COLO668 (cell line): Measurements from ENCODE around the gene GALNT14.

Experiments
- DNase-seq: peaks from one replicate; lab custom pipeline; 2025; ENCODE audit not compliant: unreplicated experiment; lab: John Stamatoyannopoulos, UW

The GALNT14 gene

DNA sequence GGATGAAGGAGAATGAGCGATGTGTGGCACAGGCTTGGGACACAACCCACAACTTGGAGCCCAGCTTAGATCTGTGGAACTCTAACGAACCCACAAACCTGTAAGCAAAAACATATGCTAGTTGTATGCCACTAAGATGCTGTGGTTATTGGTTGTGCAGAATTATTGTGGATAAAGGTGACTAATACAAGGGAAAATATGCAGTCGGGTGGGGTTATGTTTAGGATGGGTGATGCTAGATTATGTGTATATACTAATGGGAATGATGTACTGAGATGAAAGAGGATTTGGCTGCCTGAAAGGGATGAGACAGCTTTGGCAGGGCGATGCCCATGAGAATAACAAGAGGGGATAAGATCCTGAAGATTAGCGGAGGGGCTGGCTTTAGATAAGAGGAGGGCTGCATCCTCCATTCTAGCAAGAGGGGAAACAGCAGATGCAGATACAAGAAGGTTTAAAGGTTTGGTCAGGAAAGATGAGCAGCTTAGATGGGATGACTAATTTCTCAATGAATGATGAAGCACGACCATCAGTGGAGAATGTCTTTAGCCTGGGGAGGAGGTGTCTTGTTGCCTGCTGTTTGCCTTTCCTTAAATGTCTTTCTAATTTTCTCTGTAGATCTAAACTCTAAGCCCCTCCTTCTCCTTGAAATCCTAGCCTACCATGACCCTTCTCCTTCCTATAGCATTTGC lies 49.6 kb downstream of the GALNT14 start:
- DNase-seq: no peak

DNA sequence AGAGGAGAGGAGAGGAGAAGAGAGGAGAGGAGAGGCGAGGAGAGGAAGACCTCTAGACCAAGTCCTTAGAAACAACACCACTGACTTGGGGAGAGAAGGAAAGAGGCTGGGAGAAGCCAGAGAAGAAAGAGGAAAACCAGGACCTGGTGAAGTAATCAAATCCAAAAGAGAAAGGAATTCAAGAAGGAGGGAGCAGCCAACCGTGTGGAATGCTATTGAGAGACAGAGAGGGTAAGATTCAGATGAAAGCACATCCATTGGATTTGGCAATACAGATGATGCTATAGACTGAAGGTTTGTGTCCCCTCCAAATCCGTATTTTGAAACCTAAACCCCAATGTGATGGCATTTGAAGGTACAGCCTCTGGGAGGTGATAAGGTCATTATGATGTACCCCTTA lies 50.7 kb downstream of the GALNT14 start:
- DNase-seq: no peak

DNA sequence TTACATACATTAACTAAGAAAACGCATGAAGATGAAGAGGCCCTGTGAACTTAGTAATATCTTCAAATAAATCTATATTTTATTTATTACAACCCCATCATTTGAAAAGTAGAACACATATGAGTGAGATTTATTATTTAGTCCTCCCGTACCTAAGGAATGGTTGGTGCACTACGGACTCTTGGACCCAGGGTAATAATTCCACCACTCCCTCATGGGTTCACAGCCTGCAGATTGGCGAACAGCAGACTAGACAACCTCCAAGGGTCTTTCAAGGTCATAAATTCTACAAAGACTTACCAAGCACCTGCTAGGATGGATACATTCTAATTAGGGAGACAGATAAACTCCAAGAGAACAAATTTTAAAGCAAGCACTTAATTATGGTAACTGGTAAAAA lies 51.6 kb downstream of the GALNT14 start:
- no peak for DNase-seq

DNA sequence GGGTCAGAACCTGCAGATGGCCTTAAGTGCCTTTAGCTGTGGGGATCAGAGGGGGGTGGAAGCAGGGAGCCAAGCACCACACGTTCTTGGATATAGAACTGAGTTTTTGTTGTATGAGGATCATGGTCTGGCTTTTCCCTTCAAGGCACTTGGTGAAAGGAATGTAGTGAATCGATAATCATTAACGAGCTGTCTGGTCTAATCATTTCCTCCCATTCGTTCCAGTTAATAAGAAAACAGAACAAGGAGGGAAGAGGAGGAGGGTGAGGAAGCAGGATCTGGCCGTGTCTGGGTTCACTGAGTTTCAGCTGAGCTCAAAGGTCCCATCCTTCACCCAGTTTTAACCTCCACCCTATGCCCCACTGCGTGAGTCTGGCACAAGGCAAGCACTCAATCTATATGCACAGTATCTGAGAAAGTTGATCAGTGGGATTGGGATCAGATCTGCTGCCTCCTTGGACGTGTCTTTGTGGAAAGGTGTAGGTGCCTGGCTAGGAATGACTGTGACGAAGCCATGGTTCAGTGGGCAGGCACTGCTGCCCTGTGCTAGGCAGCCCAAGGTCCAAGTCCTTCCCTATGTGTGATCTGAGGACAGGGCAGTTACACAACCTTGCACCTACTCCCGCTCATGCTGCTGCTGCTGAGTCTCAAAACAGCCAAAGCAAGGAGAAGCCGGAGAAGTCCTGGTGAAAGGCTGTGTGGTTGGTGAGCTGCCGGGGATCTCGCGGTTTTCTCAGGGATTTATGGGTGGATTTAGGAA lies 54.8 kb downstream of the GALNT14 start:
- DNase-seq: no peak

DNA sequence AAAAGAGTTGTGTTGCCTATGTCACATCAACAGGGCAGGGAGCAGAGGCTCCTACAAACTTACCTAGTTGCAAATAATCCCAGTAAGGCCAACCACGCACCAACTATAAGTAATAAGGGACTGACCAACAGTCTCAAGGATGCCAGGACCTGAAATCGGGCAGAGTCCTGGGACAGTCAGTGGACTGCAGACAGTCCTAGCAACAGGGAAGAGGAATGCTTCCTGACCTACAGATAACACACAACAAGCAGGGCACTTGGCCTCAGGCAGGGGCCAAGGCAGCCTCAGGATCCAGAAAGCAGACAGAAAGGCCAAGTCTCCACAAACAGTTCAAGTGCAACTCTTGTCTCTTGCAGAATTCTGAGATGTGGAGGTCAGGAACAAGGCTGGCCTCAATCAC lies 56.2 kb downstream of the GALNT14 start:
- DNase-seq: no peak

DNA sequence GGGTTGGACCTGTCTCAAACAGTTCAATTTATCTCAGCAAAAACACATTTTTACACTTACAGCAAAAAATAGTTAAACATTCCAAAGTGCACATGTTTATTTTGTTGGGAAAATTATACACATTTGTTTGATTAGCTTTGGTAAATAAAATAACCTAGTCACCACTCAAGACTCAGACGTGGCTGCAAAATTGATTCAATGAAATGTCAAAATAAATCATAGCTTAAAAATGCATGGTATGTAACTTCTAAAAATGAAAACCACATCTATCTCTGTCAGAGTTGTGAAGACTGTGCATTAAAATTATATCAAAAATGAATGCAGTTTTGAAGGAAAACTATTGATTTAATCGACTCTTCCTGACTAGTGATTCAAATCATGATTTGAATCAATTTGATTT lies 56.7 kb downstream of the GALNT14 start:
- DNase-seq: no peak

DNA sequence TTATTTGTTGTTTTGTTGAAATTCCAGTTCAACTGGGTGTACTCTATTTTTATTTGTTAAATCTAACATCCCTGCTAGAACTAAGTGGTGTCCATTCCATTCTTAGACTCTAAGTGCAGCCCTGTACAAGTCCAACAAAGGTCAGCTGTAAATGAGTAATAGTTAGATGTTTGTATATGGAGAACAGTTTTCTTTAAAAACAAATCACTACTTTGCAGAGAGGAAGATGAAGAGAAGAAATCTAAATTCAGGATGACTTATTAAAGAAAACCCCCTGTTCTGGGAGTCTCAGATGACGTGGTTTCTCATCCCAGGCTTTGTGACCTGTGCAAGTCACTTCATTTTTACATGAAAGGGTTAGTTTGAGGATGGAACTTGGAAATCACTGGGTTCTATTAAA lies 57.9 kb downstream of the GALNT14 start:
- DNase-seq: no peak

DNA sequence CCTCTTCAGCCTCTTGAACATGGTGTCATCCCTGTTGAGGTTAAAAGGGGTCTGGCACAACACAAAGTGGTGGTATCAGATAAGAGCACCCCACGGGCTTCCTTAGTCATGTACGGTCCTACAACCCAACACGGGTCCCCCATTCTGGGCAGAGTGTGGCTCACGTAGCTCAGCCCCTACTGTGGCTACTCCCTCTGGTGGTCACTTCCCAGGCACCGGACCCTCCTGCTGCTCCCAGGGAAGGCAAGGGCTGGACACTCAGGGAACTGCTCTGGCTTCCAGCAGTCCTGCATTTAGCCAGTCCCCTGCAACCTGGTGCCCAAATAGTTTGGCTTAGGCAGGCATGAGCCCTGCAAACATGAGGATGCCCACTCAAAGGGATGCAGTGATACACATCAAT lies 58.6 kb downstream of the GALNT14 start:
- no peak for DNase-seq

DNA sequence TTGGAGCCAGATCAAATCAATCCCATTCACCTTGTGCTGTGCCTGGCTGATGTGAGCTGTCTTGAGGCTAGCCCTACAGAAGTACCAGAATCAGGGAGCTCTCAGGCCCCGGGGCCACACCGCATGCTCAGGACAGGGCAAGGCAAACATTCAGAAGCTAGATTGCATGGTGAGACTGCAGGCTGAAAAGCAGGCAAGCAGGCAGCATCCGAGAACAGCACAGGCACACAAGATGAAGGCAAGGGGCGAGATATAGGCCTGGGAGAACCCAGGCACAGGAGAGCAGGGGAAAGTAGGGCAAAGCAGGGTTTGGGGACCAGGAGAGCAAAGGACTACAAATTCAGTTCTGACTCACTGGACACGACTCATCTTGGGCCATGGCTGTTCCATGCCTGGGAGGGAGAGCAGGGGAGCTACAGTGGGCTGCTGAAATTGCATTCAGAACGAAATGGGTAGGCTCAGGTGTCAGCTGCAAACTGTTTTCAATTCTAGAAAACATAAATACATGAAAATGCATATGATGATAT lies 59.6 kb downstream of the GALNT14 start:
- no peak for DNase-seq

DNA sequence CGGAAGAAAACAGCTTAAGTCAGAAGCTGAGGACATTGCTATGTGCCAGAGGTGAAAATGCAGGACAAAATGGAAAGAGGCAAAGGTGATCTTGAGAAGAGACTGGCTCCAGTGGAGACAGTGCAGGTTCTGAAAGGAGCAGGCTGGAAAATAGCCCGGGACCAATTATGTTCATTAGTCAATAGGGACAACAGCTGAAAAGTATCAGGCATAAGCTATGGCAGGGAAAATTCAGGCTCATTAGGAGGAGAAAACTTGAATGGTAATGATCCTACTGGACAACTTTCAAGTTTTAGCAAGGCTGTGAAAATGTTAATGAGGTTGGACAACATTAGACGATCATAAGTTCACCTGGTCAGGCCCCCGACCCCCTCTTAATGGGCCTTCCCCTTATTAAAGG lies 60.2 kb downstream of the GALNT14 start:
- no peak for DNase-seq

DNA sequence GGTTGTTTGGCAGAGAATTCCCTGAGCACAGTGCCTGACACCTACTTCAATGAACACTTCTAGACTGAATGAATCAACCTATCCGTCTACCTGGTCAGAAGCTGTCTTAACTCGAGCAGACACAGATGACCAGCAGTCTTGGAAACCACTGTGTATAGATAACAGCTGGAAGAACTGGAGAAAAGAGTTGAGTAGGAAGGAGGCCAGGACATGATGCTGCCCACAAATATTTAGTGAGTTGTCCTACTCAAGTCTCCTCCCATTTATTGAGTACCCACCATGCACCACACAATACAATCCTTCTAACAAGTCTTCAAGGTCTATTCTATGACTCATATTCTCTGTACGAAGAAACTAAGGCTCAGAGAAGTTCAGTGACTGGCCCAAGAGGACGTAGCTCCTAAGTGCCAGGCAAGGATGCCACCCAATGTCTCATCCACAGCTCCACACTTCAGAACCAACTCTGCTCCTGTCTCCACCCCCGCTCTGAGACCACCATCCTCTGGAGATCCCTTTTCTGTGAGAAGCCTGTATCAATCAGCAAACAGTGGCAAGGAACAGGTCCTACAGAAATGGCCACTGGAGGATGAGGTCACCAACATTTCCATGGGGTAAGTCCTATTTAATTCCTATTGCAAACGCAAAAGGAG lies 62.2 kb downstream of the GALNT14 start:
- DNase-seq: no peak

DNA sequence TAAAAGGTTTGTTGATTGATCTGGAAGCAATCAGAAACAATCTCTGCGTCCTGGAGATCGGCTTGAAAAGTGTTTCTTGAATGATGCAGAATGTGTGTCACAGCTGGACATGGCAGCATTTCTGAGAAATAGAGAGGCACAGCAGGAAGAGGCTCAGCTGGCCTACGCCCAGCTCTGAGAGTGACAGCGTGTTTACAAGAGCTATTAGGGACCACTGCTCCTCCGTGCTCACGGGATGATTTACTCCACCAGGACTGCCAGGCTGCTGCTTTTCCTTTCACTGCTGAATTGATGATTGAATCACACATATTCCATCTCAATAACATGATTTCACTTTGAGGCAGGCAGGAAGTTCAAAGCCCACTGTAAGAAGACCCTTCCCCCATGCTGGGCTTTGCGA lies 62.8 kb downstream of the GALNT14 start:
- DNase-seq: no peak

DNA sequence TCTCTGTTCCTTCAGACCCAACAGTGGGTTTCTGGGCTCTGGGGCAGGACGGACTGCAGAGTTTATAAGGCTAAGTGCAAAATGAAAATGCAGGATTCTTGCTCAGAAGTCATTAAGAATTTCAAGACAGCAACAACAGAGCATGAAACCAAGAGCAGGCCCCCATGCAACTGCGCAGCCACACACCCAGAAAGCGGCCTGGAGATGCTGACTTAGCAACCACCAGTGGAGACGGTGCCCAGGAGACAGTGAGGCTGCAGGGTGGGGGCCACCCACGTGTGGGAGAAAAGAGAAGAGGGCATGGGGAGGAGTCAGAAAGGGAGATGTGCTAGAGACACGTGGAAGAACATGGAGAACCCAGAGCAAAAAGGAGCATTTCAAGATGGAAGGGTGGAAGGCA lies 66.5 kb downstream of the GALNT14 start:
- no peak for DNase-seq

DNA sequence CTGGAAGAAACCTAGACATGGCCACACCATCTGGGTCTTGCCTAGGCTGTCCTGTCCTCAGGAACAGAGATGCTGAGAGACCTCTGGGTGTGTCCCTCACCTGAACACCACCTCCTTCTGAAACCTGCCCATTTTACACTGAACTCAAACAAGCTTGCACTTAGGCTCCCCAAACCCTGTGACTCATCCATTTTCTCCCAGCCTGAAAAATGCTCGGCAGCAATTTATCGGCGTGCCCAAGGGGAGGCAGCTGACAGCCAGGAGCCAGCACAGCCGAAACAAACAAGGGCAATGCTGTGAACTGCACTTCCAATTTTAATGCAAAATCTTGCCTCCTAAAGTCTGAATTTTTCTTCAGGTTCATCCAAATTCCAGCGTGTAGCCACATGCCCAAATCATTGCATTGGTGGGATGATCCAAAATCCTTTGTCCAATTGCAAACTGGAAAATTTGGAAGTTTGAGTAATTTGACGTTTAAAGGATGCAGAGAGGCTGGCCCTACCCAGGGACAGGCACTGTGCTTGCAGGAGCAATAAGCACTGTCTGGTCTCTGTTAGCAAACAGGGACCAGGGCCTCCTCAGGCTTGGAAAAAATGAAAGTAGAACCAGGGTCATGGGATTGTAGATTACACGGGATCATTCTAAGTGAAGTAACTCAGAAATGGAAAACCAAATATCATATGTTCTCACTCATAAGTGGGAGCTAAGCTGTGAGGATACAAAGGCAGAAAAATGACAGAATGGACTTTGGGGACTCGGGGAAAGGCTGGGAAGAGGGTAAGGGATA lies 67.7 kb downstream of the GALNT14 start:
- no peak for DNase-seq

DNA sequence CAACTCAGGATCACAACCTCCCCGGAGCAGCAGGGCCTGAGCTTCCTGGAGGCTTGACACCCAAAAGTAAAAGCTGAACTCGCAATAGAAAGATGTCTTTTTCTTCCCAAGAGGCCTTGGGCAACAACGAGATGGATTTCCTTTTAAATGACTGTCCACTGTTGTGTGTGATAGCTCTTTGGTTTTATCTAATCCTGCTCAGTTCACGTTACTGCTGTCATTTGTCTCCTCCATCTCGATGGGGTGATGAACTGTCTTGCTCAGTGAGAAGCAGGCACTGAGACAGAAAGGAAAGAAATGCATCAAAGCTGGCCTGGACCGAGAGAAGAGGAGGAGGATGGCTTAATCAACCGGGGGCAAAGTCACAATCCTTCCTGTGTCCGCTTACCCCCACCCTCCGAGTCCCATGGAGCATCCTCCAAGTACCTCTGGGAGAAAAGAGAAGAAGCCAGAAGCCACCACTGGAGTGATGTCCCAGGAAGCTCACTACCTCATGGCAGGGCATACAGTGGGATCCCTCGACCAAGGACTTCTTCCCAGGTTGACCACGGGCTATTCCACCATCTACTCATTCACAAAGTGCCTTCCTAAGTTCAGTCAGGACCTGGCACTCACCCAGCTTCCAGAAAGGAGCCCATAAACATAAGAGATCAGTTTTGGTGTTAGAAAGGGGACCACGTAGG lies 68.5 kb downstream of the GALNT14 start:
- no peak for DNase-seq

DNA sequence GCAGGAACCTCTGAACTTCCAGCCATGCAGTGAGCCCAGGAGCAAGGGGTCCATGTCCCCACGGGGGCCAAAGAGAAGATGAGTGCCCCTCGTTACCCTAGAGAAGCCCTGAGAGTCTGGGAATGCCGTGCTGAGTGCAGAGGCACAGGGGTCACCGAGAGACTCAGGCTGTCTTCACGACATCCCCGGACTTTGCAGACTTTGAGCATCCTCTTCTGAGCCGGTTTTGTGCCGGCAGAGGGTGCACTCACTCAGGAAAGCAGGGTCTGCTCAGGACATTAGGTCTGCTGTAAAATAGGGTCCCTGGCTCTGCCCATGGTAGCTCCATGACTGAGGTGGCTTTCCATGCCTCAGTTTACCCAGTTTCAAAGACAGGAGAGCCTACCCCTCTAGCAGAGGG lies 71.0 kb downstream of the GALNT14 start:
- no peak for DNase-seq

DNA sequence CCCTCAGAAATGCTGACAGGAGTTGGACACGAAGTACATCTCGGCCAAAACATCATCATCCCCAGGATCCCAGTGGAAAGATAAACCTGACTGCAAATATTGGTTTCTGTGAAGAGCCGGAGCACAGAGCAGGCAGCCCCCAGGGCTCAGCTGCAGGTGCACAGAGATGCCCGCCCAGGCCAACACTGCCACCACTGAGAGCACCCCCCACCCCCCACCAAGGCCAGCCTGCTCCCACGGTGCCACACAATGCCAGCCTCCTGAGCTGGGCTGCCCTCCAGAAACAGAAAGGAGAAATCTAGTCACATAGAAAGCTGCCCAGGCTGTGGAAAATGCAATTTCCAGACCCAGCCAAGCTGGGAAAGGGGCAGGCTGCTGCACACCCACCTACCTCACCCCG lies 71.7 kb downstream of the GALNT14 start:
- DNase-seq: peak; percentile 11

DNA sequence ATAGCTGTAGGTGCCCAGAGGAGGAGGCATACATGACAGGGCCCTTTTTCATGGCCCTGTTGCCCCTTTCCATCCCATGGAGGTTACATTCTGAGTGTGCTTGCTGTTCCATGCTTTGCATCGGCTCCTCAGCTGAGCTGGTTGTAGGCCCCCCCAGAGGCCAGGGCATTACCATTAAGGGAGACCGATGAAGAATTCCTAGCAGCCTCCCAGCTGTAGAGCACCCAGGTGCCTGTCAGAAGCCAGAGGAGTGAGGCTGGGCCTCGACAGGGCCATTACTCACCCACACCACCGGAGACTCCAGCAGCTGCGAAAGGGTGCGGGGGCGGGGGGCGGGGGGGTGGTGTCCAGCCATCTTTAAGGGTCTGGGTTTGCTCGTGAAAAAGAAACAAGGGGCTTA lies 72.2 kb downstream of the GALNT14 start:
- DNase-seq: no peak

DNA sequence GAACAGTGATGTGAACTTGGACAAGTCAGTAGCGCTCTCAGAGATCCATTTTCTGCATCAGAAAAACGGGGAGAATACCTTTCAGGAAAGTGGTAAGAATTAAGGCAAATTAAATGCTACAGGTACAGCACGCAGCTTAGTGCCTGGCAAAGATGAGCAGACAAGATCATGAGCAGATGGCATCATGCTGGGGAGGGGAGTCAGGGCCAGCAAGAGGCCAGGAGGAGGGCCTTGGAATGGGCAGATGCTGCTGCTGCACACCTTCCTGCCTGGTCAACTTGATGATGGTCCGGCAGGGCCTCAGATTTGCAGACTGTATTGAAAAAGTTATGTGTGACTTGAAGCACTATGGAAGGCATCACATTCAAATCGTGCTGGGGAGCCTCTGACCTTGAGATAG lies 72.9 kb downstream of the GALNT14 start:
- DNase-seq: no peak

DNA sequence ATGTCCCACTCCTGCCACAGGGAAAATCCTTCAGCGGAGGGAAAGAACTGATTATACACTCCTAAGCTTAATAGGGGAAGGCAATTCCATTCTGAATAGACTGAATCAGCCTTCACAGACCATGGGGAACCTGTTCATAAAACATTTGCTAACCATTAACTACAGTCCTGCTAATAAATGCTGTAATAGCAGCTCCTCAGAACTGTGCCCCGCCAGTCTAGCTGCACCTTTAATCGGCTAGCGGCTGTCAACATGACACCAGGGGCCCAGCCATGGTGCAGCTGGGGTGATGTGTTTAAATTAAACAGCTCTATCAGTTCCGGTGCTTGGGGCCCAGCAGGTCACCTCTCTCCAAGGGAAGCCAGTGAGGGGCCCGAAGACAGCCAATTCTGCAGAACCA lies 77.8 kb downstream of the GALNT14 start:
- peak; percentile 50 for DNase-seq
